ENCODE measurements around the gene KMO.

The KMO gene

DNA sequence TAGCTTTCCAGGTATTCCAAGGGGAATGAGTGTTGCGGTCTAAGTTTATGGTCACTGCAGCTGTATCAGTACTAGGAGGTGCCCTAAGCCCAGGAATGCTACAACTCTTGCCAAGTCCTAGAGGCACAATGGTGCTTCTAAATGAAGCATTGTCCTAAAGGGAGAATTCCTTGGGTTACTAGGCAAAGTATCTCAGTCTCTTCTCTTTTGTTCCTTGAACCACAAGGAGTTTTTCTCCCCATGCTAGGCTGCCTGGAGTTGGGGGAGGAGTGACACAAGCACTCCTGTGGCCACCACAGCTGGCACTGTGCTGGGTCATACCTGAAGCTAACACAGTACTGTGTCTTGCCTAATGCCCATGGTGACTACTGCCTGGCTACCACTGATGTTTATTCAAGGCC is 50.7 kb downstream of the KMO start:
- Histone ChIP-seq H3K27ac (ENCODE audit: low read depth, low read length) (no peak overlapping the region), H3K9me3 (ENCODE audit: insufficient read depth, low read length) (no peaks in the 10 kb centered on the region), H4K20me1 (ENCODE audit: low read depth, low read length) (no peaks in the 10 kb centered on the region), H3K36me3 (ENCODE audit: low read length) (peaks cover 15% of the 10 kb centered on the region), H3K79me2 (ENCODE audit: insufficient read depth, low read length) (no peaks in the 10 kb centered on the region), H3K27me3 (ENCODE audit: low read length) (no peaks in the 10 kb centered on the region), H3K9me2 (replicated peaks; ENCODE audit: insufficient read depth, low read length) (no peaks in the 10 kb centered on the region), H3K9ac (ENCODE audit: low read length) (no peak overlapping the region), H3K4me3 (ENCODE audit: insufficient read depth, low read length, poor library complexity, severe bottlenecking) (no peak overlapping the region), H3K4me2 (ENCODE audit: low read depth, low read length, poor library complexity, severe bottlenecking) (no peak overlapping the region), H3F3A (ENCODE audit: insufficient read depth) (no peaks in the 10 kb centered on the region), H2AFZ (ENCODE audit: low read depth, low read length, severe bottlenecking) (no peak overlapping the region)
- TF ChIP-seq, protein P1, sequence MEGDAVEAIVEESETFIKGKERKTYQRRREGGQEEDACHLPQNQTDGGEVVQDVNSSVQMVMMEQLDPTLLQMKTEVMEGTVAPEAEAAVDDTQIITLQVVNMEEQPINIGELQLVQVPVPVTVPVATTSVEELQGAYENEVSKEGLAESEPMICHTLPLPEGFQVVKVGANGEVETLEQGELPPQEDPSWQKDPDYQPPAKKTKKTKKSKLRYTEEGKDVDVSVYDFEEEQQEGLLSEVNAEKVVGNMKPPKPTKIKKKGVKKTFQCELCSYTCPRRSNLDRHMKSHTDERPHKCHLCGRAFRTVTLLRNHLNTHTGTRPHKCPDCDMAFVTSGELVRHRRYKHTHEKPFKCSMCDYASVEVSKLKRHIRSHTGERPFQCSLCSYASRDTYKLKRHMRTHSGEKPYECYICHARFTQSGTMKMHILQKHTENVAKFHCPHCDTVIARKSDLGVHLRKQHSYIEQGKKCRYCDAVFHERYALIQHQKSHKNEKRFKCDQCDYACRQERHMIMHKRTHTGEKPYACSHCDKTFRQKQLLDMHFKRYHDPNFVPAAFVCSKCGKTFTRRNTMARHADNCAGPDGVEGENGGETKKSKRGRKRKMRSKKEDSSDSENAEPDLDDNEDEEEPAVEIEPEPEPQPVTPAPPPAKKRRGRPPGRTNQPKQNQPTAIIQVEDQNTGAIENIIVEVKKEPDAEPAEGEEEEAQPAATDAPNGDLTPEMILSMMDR (IDR thresholded peaks at IDR 0.05; ENCODE audit: insufficient read depth, low read length, poor library complexity, severe bottlenecking), result no peak
- no peak for TF ChIP-seq EZH2phosphoT487 (conservative IDR thresholded peaks at IDR 0.05; ENCODE audit: low read length)

DNA sequence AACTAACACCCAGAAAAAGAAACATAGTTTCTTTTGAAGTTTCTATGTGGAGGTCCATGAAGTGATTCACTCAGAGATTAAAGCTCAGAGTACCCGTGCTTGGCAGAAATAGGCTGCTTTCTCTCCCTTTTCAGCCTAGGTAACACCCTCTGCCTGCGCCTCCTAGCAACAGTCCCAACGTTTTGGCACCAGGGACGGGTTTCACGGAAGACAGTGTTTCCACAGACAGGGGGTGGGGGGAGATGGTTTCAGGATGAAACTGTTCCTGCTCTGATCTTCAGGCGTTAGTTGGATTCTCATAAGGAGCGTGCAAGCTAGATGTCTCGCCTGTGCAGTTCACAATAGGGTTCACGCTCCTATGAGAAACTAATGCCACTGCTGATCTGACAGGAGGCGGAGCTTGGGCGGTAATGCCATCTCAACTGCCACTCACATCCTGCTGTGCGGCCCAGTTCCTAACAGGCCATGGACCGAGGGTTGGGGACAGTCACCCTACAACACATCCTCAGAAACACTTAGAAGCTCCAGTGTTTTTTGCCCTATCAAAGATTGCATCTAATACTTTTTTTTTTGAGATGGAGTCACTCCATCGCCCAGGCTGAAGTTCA is 54.8 kb downstream of the KMO start:
- TF ChIP-seq EZH2phosphoT487 (conservative IDR thresholded peaks at IDR 0.05; ENCODE audit: low read length), result no peak
- TF ChIP-seq, protein P1 (IDR thresholded peaks at IDR 0.05; ENCODE audit: insufficient read depth, low read length, poor library complexity, severe bottlenecking), result no peak
- Histone ChIP-seq H3K36me3 (ENCODE audit: low read length) (peaks cover 8% of the 10 kb centered on the region), H2AFZ (ENCODE audit: low read depth, low read length, severe bottlenecking) (no peak overlapping the region), H3K4me3 (ENCODE audit: insufficient read depth, low read length, poor library complexity, severe bottlenecking) (no peak overlapping the region), H3K9me2 (replicated peaks; ENCODE audit: insufficient read depth, low read length) (no peaks in the 10 kb centered on the region), H3K4me2 (ENCODE audit: low read depth, low read length, poor library complexity, severe bottlenecking) (no peak overlapping the region), H3F3A (ENCODE audit: insufficient read depth) (no peaks in the 10 kb centered on the region), H3K9ac (ENCODE audit: low read length) (no peak overlapping the region), H3K9me3 (ENCODE audit: insufficient read depth, low read length) (no peaks in the 10 kb centered on the region), H3K27ac (ENCODE audit: low read depth, low read length) (no peak overlapping the region), H4K20me1 (ENCODE audit: low read depth, low read length) (no peaks in the 10 kb centered on the region), H3K27me3 (ENCODE audit: low read length) (no peaks in the 10 kb centered on the region), H3K79me2 (ENCODE audit: insufficient read depth, low read length) (no peaks in the 10 kb centered on the region)

DNA sequence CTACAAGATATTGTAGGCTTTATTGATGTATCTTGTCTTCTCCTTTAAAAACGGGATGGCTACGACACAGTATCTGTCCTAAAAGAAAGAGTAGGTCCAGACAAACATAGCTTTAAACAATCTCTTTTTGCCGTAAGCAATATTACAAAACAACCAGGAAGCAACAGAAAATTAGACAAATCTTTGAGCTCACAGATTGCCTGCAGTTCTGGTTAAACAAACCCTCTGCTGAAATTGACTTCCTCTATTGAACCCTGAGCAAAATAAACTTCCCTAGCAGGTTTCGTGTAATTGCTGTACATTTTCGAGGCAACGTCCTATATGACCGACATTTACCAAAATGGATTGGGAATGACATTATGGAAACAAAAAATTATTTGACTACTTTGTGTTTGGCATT is 57.3 kb downstream of the KMO start:
- no peaks in the 10 kb centered on the region for H3K9me3 ChIP-seq (ENCODE audit: insufficient read depth, low read length)
- H2AFZ ChIP-seq (ENCODE audit: low read depth, low read length, severe bottlenecking), result no peak overlapping the region
- no peak overlapping the region for H3K4me2 ChIP-seq (ENCODE audit: low read depth, low read length, poor library complexity, severe bottlenecking)
- H3K9ac ChIP-seq (ENCODE audit: low read length), result no peak overlapping the region
- no peaks in the 10 kb centered on the region for H3K79me2 ChIP-seq (ENCODE audit: insufficient read depth, low read length)
- H3K4me3 ChIP-seq (ENCODE audit: insufficient read depth, low read length, poor library complexity, severe bottlenecking), result no peak overlapping the region
- no peaks in the 10 kb centered on the region for H4K20me1 ChIP-seq (ENCODE audit: low read depth, low read length)
- H3K27ac ChIP-seq (ENCODE audit: low read depth, low read length), result no peak overlapping the region
- TF ChIP-seq, protein P1 (IDR thresholded peaks at IDR 0.05; ENCODE audit: insufficient read depth, low read length, poor library complexity, severe bottlenecking), result no peak
- TF ChIP-seq EZH2phosphoT487 (conservative IDR thresholded peaks at IDR 0.05; ENCODE audit: low read length), result no peak
- 0 out of 2 replicates have a peak, but pooled peaks cover 4% of the 10 kb centered on the region for H3K36me3 ChIP-seq (ENCODE audit: low read length)
- H3F3A ChIP-seq (ENCODE audit: insufficient read depth), result no peaks in the 10 kb centered on the region
- no peaks in the 10 kb centered on the region for H3K27me3 ChIP-seq (ENCODE audit: low read length)
- no peaks in the 10 kb centered on the region for H3K9me2 ChIP-seq (replicated peaks; ENCODE audit: insufficient read depth, low read length)

Data from SU-DHL-6 (cell line).